ENCODE measurements around the gene GAB2. TPM values are rescaled to one million over a fixed set of nuclear protein-coding genes. Genes with fewer than 3 reads are reported as not detected.

Gene GAB2
- total and polyA plus RNA-seq, 8 donors: 18.8 to 59.6 (median 19.7) TPM

DNA sequence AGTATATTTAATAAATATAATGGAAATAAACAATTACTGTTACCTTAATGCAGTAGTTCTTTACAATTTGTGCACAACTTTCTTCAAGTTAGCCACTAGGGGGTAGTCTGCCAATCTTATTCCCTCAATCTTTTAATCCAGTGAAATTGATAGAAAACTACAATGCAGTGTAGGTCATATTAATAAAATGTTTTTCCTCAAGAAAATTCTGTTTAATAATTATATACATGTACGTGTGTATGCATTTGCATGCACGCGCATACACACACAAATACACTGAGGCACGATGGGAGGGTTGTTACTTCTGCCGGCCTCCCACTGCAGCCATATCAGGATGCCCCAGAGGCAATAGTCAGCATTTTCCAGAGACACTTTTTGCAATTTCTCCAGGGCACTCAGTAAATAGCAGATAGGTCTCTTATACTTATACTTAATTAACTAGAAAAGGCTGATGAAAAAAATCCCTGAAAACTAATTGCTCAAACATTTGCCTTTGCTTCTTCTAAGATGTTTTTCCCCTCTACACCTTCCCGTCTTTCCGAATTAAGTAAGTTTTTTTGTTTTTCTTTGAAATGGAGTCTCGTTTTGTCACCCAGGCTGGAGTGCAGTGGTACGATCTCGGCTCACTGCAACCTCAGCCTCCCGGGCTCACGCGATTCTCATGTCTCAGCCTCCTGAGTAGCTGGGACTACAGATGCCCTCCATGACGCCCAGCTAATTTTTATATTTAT is 3.1 kb downstream of the GAB2 start:
- TF ChIP-seq CTCF (IDR thresholded peaks at IDR 0.05): peak; percentile 46 to 68
- Histone ChIP-seq H3K27me3 (no peaks in the 10 kb centered on the region), H3K36me3 (peaks cover 0 to 4% of the 10 kb centered on the region in 2 donors), H3K4me3 (no peak overlapping the region), H3K9me3 (peaks cover 0 to 10% of the 10 kb centered on the region in 2 donors), H3K4me1 (peaks cover 0 to 60% of the 10 kb centered on the region in 2 donors), H3K27ac (peak overlapping the region in 1 of 2 donors; percentile 99)
- DNase-seq: no peak
- intact Hi-C loops (cut with DNase I): loop anchor here in 1 of 2 donors (10.0 kb wide), 2 partner anchors 150 to 190 kb away; no protein-coding TSS in a partner anchor
- no peak for ATAC-seq

DNA sequence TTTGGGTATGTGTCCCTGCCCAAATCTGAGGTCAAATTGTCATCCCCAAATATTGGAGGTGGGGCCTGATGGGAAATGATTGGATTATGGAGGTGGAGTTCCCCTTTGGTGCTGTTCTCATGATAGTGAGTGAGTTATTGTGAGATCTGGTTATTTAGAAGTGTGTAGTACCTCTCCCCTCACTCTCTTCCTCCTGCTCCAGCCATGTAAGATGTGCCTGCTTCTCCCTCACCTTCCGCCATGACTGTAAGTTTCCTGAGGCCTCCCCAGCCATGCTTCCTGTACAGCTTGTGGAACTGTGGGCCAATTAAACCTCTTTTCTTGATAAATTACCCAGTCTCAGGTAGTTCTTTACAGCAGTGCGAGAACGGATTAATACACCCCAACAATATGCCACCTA is 9.0 kb downstream of the GAB2 start:
- DNase-seq (no peak), ATAC-seq (no peak)
- Histone ChIP-seq H3K27me3 (no peaks in the 10 kb centered on the region), H3K4me3 (no peak overlapping the region), H3K4me1 (peaks cover 0 to 36% of the 10 kb centered on the region in 2 donors), H3K27ac (no peak overlapping the region), H3K9me3 (peaks cover 0 to 11% of the 10 kb centered on the region in 2 donors), H3K36me3 (peaks cover 0 to 4% of the 10 kb centered on the region in 2 donors)
- intact Hi-C loops (cut with DNase I): no loop called here
- TF ChIP-seq CTCF (IDR thresholded peaks at IDR 0.05): no peak

DNA sequence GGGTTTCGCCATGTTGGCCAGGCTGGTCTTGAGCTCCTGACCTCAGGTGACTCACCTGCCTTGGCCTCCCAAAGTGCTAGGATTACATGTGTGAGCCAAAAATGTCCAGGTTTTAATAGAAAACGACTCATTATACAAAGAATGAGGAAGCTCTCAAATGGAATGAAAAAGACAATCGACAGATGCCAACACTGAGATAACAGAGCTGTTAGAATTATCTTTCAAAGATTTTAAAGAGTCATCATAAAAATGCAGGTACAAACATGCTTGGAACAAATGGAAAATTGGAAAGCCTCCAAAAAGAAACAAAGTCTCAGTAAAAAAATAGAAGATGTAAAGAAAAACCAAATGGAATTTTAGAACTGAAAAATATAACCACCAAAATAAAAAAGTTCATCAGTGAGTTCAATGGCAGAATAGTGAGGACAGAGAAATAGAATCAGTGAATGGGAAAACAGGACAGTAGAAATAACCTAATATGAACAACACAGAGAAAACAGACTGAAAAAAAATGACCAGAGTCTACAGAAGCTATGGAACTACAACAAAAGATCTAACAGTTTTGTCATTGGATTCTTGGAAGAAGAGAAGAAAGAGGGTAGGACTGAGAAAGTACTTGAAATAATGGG is 10.9 kb downstream of the GAB2 start:
- intact Hi-C loops (cut with DNase I): no loop called here
- peaks cover 0 to 22% of the 10 kb centered on the region in 2 donors for H3K4me1 ChIP-seq
- H3K36me3 ChIP-seq: peaks cover 0 to 4% of the 10 kb centered on the region in 2 donors
- no peak overlapping the region for H3K4me3 ChIP-seq
- H3K9me3 ChIP-seq: peaks cover 0 to 11% of the 10 kb centered on the region in 2 donors
- no peaks in the 10 kb centered on the region for H3K27me3 ChIP-seq
- TF ChIP-seq CTCF (IDR thresholded peaks at IDR 0.05): no peak
- ATAC-seq (no peak), DNase-seq (no peak)
- no peak overlapping the region for H3K27ac ChIP-seq

GRCh38 chr11:78405805-78406204 is 11.8 kb downstream of the GAB2 start:
- TF ChIP-seq CTCF (IDR thresholded peaks at IDR 0.05): no peak
- ATAC-seq: no peak

GRCh38 chr11:78403781-78404180 is 13.8 kb downstream of the GAB2 start:
- Histone ChIP-seq H3K4me3 (no peak overlapping the region), H3K27ac (no peak overlapping the region), H3K27me3 (no peaks in the 10 kb centered on the region), H3K9me3 (no peaks in the 10 kb centered on the region), H3K4me1 (peaks cover 0 to 38% of the 10 kb centered on the region in 2 donors), H3K36me3 (no peaks in the 10 kb centered on the region)
- intact Hi-C loops (cut with DNase I): no loop called here
- no peak for DNase-seq
- ATAC-seq: no peak
- TF ChIP-seq CTCF (IDR thresholded peaks at IDR 0.05): no peak

More at GRCh38 chr11:78405805-78406204, 11.8 kb downstream of the GAB2 start:
- peaks cover 0 to 22% of the 10 kb centered on the region in 2 donors for H3K4me1 ChIP-seq
- H3K27me3 ChIP-seq: no peaks in the 10 kb centered on the region
- peaks cover 0 to 4% of the 10 kb centered on the region in 2 donors for H3K36me3 ChIP-seq
- H3K27ac ChIP-seq: no peak overlapping the region
- intact Hi-C loops (cut with DNase I): no loop called here
- no peak overlapping the region for H3K4me3 ChIP-seq
- DNase-seq: no peak
- peaks cover 0 to 11% of the 10 kb centered on the region in 2 donors for H3K9me3 ChIP-seq

All from left lung (tissue), 10 donors.